Neural progenitor cell (in vitro differentiated cells): ENCODE results near the gene FAM20C. TPM values are rescaled to one million over a fixed set of nuclear protein-coding genes. Genes with fewer than 3 reads are reported as not detected.

Experiments used
- DNase-seq: peaks from one replicate; pipeline ENCODE4 v3.0.0-alpha.2; 2016; ENCODE audit warnings: low spot score
- H2AFZ ChIP-seq: fragments of 200-600 bp; sonication (generic); replicated peaks from 2 replicates; pipeline ENCODE4 v1.6.1; 2016; ENCODE audit warnings: antibody characterized with exemption
- H3F3A ChIP-seq: fragments of 200-600 bp; sonication (generic); 2 replicates; pipeline ENCODE4 v1.6.1; 2016; ENCODE audit warnings: antibody characterized with exemption, low read depth
- H3K27ac ChIP-seq: fragments of 200-600 bp; sonication (generic); 2 replicates; pipeline ENCODE4 v1.5.1; 2016; ENCODE audit warnings: mild to moderate bottlenecking
- H3K27me3 ChIP-seq: fragments of 200-600 bp; sonication (generic); 2 replicates; pipeline ENCODE4 v1.6.1; 2016; ENCODE audit warnings: mild to moderate bottlenecking, moderate library complexity
- H3K36me3 ChIP-seq: fragments of 200-600 bp; sonication (generic); 2 replicates; pipeline ENCODE4 v1.5.1; 2016
- H3K4me1 ChIP-seq: fragments of 200-600 bp; sonication (generic); 2 replicates; pipeline ENCODE4 v1.6.1; 2016; ENCODE audit warnings: mixed run types
- H3K4me2 ChIP-seq: fragments of 200-600 bp; sonication (generic); 2 replicates; pipeline ENCODE4 v1.6.1; 2016
- H3K4me3 ChIP-seq: fragments of 200-600 bp; sonication (generic); 2 replicates; pipeline ENCODE4 v1.5.1; 2016
- H3K79me2 ChIP-seq: fragments of 200-600 bp; sonication (generic); 2 replicates; pipeline ENCODE4 v1.6.1; 2016; ENCODE audit warnings: low read depth
- H3K9ac ChIP-seq: fragments of 200-600 bp; sonication (generic); 2 replicates; pipeline ENCODE4 v1.6.1; 2016
- H3K9me3 ChIP-seq: fragments of 200-600 bp; sonication (generic); 2 replicates; pipeline ENCODE4 v1.5.1; 2016; ENCODE audit warnings: low read depth
- H4K20me1 ChIP-seq: fragments of 200-600 bp; sonication (generic); 2 replicates; pipeline ENCODE4 v1.6.1; 2016; ENCODE audit warnings: low read depth
- H3K27ac Mint-ChIP-seq: 3 replicates; pipeline ENCODE4 v1.8.0; 2021; ENCODE audit warnings: mixed read lengths
- H3K27me3 Mint-ChIP-seq: 2 replicates; pipeline ENCODE4 v1.8.0; 2022; ENCODE audit warnings: low read depth, mild to moderate bottlenecking, inconsistent platforms, moderate library complexity, mixed read lengths; ENCODE audit not compliant: insufficient read depth
- H3K36me3 Mint-ChIP-seq: 3 replicates; pipeline ENCODE4 v1.8.0; 2021; ENCODE audit warnings: mixed read lengths
- H3K4me1 Mint-ChIP-seq: 3 replicates; pipeline ENCODE4 v1.8.0; 2021; ENCODE audit warnings: mixed read lengths
- H3K4me3 Mint-ChIP-seq: 3 replicates; pipeline ENCODE4 v1.8.0; 2021; ENCODE audit warnings: mild to moderate bottlenecking, moderate library complexity, mixed read lengths
- H3K9me3 Mint-ChIP-seq: 3 replicates; pipeline ENCODE4 v1.8.0; 2020; ENCODE audit warnings: mixed read lengths
- EZH2 ChIP-seq: fragments of 200-600 bp; sonication (generic); IDR thresholded peaks from 2 replicates; pipeline ENCODE4 v1.6.1; 2017; ENCODE audit warnings: antibody characterized with exemption, mild to moderate bottlenecking, moderate library complexity
- EZH2phosphoT487 ChIP-seq: fragments of 200-600 bp; sonication (generic); IDR thresholded peaks from 2 replicates; pipeline ENCODE4 v1.6.1; 2017; ENCODE audit warnings: antibody characterized with exemption
- total RNA-seq: library from RNA; depleted of rRNA; stranded (reverse); fragments of >200 nt; gene quantifications from 2 replicates; pipeline ENCODE4 v1.2.3, GENCODE V29; 2015; ENCODE audit warnings: low replicate concordance
- TF ChIP-seq, protein P1 (sequence below): fragments of 200-600 bp; sonication (generic); IDR thresholded peaks from 2 replicates; pipeline ENCODE4 v1.5.1; 2017; ENCODE audit warnings: antibody characterized with exemption, mild to moderate bottlenecking

The FAM20C gene
- total RNA-seq, 1 donor from 2014 or later: 3.8 TPM

DNA sequence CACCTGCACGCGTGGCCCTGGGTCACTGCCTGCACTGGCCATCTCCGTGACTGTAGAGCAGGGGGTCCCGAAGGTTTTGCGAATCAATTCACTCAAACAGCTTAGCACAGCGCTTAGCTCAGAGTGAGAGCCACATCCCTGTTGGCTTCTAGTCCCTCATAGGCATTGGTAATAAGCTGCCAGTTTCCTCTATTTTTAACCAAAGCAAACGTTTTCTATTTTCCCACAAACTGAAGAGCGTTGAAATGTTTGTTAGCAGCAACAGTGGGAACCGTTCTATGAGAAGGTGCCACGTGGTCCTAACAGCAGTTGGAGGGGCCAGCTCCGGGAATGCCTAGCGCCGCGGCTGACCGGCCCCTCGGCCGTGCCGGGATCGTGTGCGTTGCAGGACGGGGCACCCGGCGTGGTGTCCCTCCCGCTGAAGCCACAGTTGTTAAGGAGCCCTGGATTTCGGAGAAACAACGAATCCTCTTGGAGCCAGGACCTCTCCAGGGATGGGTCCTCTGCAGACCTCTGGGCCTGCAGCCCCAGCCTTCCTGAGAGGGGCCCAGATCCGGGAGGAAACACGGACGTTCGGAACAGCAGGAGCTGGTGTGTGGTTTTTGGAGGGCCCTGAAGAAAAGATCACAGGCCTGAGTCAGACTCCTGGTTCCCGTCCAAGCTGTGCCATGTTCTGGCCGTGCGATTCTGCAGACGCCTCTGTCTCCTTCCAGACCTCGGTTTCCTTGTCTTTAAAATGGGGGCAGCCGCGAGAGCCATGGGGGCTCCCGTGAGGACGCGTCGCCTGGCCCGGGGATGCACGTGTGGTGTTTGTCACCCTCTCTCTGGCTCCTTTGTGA lies 40.3 kb downstream of the FAM20C start:
- H3K4me2 ChIP-seq: no peak overlapping the region

DNA sequence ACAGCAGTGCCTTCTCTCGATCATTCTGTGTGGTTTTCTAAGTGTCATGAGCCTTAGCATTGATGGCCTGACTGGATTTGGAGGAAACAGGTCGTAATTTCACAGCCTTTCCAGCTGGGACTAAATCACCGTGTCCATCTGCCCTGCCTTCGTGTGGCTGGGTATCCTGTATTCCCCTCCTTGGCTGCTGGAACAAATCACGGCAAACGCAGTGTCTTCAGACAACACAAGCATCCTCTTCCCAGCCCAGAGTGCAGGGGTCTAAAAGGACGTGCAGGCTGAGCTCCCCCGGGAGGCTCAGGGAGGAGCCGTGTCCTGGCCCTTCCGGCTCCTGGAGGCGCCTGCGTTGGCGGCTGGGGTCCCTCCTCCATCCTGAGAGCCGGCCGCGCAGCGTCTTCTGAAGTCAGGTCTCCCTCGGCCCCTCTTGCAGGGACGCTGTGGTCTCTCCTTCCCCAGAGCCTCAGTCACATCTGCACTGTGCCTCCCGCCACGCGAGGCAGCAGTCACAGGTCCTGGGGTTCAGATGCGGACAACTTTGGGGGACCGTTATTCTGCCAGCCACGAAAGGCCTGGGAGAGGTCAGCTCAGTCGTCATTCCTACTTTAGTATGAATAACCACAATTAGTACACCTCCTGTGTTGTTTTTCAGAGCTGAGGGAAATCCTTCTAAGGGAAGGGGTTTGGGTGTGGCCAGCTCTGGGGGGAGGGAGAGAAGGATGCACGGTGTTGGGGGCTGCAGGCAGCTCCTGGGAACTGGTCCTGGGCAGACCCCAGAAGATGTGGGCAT lies 41.1 kb downstream of the FAM20C start:
- no peak overlapping the region for H3K9ac ChIP-seq
- no peaks in the 10 kb centered on the region for H3K4me1 ChIP-seq
- H4K20me1 ChIP-seq: no peaks in the 10 kb centered on the region
- no peaks in the 10 kb centered on the region for H3K9me3 ChIP-seq
- H3K79me2 ChIP-seq: no peaks in the 10 kb centered on the region
- no peak overlapping the region for H3K27ac ChIP-seq
- Mint-ChIP-seq H3K4me1 (peaks cover 8% of the 10 kb centered on the region), H3K36me3 (peaks cover 4% of the 10 kb centered on the region), H3K9me3 (peaks cover 6% of the 10 kb centered on the region), H3K4me3 (no peak overlapping the region), H3K27me3 (peaks cover 6% of the 10 kb centered on the region), H3K27ac (peak overlapping the region; percentile 72)
- H2AFZ ChIP-seq: no peak overlapping the region
- no peak overlapping the region for H3K4me2 ChIP-seq
- H3K36me3 ChIP-seq: no peaks in the 10 kb centered on the region
- DNase-seq: no peak
- no peak overlapping the region for H3K4me3 ChIP-seq
- H3F3A ChIP-seq: no peaks in the 10 kb centered on the region
- TF ChIP-seq EZH2phosphoT487 (no peak), EZH2 (no peak)
- TF ChIP-seq, protein P1, sequence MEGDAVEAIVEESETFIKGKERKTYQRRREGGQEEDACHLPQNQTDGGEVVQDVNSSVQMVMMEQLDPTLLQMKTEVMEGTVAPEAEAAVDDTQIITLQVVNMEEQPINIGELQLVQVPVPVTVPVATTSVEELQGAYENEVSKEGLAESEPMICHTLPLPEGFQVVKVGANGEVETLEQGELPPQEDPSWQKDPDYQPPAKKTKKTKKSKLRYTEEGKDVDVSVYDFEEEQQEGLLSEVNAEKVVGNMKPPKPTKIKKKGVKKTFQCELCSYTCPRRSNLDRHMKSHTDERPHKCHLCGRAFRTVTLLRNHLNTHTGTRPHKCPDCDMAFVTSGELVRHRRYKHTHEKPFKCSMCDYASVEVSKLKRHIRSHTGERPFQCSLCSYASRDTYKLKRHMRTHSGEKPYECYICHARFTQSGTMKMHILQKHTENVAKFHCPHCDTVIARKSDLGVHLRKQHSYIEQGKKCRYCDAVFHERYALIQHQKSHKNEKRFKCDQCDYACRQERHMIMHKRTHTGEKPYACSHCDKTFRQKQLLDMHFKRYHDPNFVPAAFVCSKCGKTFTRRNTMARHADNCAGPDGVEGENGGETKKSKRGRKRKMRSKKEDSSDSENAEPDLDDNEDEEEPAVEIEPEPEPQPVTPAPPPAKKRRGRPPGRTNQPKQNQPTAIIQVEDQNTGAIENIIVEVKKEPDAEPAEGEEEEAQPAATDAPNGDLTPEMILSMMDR: no peak
- H3K27me3 ChIP-seq: no peaks in the 10 kb centered on the region

More for the DNA sequence above, 40.3 kb downstream of the FAM20C start:
- Mint-ChIP-seq H3K27ac (peak overlapping the region; percentile 72), H3K36me3 (peaks cover 4% of the 10 kb centered on the region), H3K9me3 (peaks cover 6% of the 10 kb centered on the region), H3K27me3 (peaks cover 6% of the 10 kb centered on the region), H3K4me3 (no peak overlapping the region), H3K4me1 (peaks cover 12% of the 10 kb centered on the region)
- Histone ChIP-seq H3F3A (no peaks in the 10 kb centered on the region), H3K4me1 (no peaks in the 10 kb centered on the region), H3K9ac (no peak overlapping the region), H3K4me3 (no peak overlapping the region), H3K27ac (no peak overlapping the region), H3K27me3 (no peaks in the 10 kb centered on the region), H3K36me3 (no peaks in the 10 kb centered on the region), H2AFZ (no peak overlapping the region), H3K79me2 (no peaks in the 10 kb centered on the region), H4K20me1 (no peaks in the 10 kb centered on the region), H3K9me3 (no peaks in the 10 kb centered on the region)
- DNase-seq: no peak
- TF ChIP-seq, protein P1: no peak
- TF ChIP-seq EZH2phosphoT487 (no peak), EZH2 (no peak)

DNA sequence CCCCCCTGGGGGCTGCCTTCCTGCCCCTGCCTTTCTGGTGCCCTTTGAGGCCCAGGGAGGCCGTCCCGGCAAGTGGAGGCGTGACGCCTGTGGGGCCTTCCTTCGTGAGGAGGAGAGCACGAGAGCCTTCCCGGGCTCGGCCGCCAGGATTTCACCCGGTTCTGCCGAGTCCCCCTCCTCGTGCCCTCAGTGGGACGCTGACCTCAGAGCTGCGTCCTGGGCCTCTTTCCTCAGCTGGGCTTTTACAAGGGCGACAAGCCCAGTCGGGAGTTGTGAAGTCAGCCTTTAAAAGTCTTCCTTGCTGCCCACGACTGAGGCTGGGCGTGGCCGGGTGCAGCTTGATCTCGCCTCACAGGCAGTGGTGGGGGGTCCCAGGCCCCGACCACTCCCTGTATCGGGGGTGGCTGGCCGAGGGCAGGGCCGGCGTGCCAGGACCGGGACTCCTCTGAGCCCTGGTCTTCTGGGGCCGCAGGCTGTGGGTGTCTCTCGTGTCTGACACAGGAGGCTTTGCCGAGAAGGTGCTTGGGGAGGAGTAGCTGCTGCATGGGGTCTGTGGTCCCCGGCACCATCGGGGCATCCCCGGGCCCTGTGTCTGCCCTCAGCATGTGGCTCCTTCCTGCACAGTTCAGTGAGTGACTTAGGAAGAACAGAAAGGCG lies 41.8 kb downstream of the FAM20C start:
- Mint-ChIP-seq H3K9me3 (peaks cover 6% of the 10 kb centered on the region), H3K4me3 (no peak overlapping the region), H3K4me1 (peaks cover 8% of the 10 kb centered on the region), H3K27me3 (peaks cover 6% of the 10 kb centered on the region), H3K36me3 (peaks cover 4% of the 10 kb centered on the region), H3K27ac (no peak overlapping the region)
- no peaks in the 10 kb centered on the region for H3K27me3 ChIP-seq
- DNase-seq: no peak
- no peak overlapping the region for H3K4me2 ChIP-seq
- no peak overlapping the region for H3K4me3 ChIP-seq
- no peaks in the 10 kb centered on the region for H3K9me3 ChIP-seq
- no peaks in the 10 kb centered on the region for H3K36me3 ChIP-seq
- no peaks in the 10 kb centered on the region for H3F3A ChIP-seq
- TF ChIP-seq EZH2 (no peak), EZH2phosphoT487 (no peak)
- TF ChIP-seq, protein P1: no peak
- no peaks in the 10 kb centered on the region for H3K4me1 ChIP-seq
- no peak overlapping the region for H2AFZ ChIP-seq
- no peaks in the 10 kb centered on the region for H3K79me2 ChIP-seq
- H3K9ac ChIP-seq: no peak overlapping the region
- no peaks in the 10 kb centered on the region for H4K20me1 ChIP-seq
- no peak overlapping the region for H3K27ac ChIP-seq
